Muscle of leg (tissue), 11 donors: ENCODE results near the gene KCNQ1. TPM values are rescaled to one million over a fixed set of nuclear protein-coding genes. Genes with fewer than 3 reads are reported as not detected.
A peak's percentile ranks its signal among the peaks of the same experiment; 100 is the strongest.

Experiments used
- DNase-seq: peaks from one replicate; pipeline ENCODE4 v3.0.0; 2013
- H3K27ac ChIP-seq: one replicate; pipeline ENCODE4 v1.5.1; 2013; ENCODE audit warnings: mild to moderate bottlenecking, low read length, control low read depth
- H3K27me3 ChIP-seq: one replicate; pipeline ENCODE4 v1.6.1; 2013; ENCODE audit warnings: low read length; ENCODE audit not compliant: control insufficient read depth, insufficient read depth
- H3K36me3 ChIP-seq: one replicate; pipeline ENCODE4 v1.6.1; 2013; ENCODE audit warnings: low read length; ENCODE audit not compliant: control insufficient read depth, insufficient read depth
- H3K4me1 ChIP-seq: one replicate; pipeline ENCODE4 v1.6.1; 2013; ENCODE audit warnings: low read length; ENCODE audit not compliant: control insufficient read depth, insufficient read depth
- H3K4me3 ChIP-seq: one replicate; pipeline ENCODE4 v1.5.1; 2013; ENCODE audit warnings: low read length, control low read depth
- H3K9me3 ChIP-seq: replicated peaks from 2 replicates; pipeline ENCODE4 v1.6.1; 2013; ENCODE audit warnings: low read depth, low read length; ENCODE audit not compliant: control insufficient read depth
- WGBS: methylation state at CpG from one replicate; pipeline ENCODE4 v1.1.5; 2013; ENCODE audit warnings: missing lambda C conversion rate; ENCODE audit not compliant: insufficient coverage; 5-methylcytosine and 5-hydroxymethylcytosine counted together
- polyA plus RNA-seq, 8 donors: library from polyadenylated mRNA; unstranded; fragments of 120-200 nt; gene quantifications; one replicate each; pipeline versions ENCODE4 v1.2.1 to v1.2.3, GENCODE V29; 2013; ENCODE audit warnings: inconsistent platforms in 1 of 8, low replicate concordance in 1 of 8; ENCODE audit not compliant: insufficient read length in 8 of 8, insufficient read depth in 1 of 8
- total RNA-seq: library from RNA; stranded (reverse); fragments of 120-200 nt; gene quantifications from one replicate; pipeline ENCODE4 v1.2.4, GENCODE V29; 2013

Gene KCNQ1
- total and polyA plus RNA-seq, 9 donors, result 0.84 to 4.1 (median 2.6) TPM

- Histone ChIP-seq H3K36me3 (peaks cover 5% of the 10 kb centered on the region), H3K4me1 (peaks cover 52% of the 10 kb centered on the region), H3K9me3 (peaks cover 70% of the 10 kb centered on the region), H3K27ac (no peak overlapping the region), H3K4me3 (no peak overlapping the region), H3K27me3 (no peaks in the 10 kb centered on the region)
- no CpG with 5 or more reads among the region's 8 CpGs for WGBS
- DNase-seq, result no peak
These were observed 213.0 kb downstream of the KCNQ1 start for GRCh38 chr11:2657697-2658284.

GRCh38 chr11:2660357-2660939 lies 215.6 kb downstream of the KCNQ1 start:
- WGBS, result no CpG with 5 or more reads among the region's 2 CpGs
- DNase-seq, result no peak
- peaks cover 23% of the 10 kb centered on the region for H3K36me3 ChIP-seq
- H3K27me3 ChIP-seq, result no peaks in the 10 kb centered on the region
- peaks cover 54% of the 10 kb centered on the region for H3K9me3 ChIP-seq
- no peak overlapping the region for H3K27ac ChIP-seq
- H3K4me3 ChIP-seq, result no peak overlapping the region
- peaks cover 49% of the 10 kb centered on the region for H3K4me1 ChIP-seq

- Histone ChIP-seq H3K36me3 (peaks cover 24% of the 10 kb centered on the region), H3K27ac (peak overlapping the region; percentile 62), H3K9me3 (peaks cover 50% of the 10 kb centered on the region), H3K4me3 (no peak overlapping the region), H3K27me3 (no peaks in the 10 kb centered on the region), H3K4me1 (peaks cover 51% of the 10 kb centered on the region)
- DNase-seq, result no peak
- WGBS, result 100% methylated on average over 1 of the region's 4 CpGs
These were observed 216.6 kb downstream of the KCNQ1 start for GRCh38 chr11:2661173-2662023.

- 89% methylated on average over 4 of the region's 5 CpGs for WGBS
- Histone ChIP-seq H3K36me3 (peaks cover 26% of the 10 kb centered on the region), H3K27me3 (no peaks in the 10 kb centered on the region), H3K27ac (peak overlapping the region; percentile 62), H3K4me1 (peaks cover 55% of the 10 kb centered on the region), H3K9me3 (peaks cover 45% of the 10 kb centered on the region), H3K4me3 (no peak overlapping the region)
- no peak for DNase-seq
These were observed 217.2 kb downstream of the KCNQ1 start for GRCh38 chr11:2662024-2662312.

- Histone ChIP-seq H3K4me3 (no peak overlapping the region), H3K36me3 (peaks cover 26% of the 10 kb centered on the region), H3K4me1 (peaks cover 60% of the 10 kb centered on the region), H3K9me3 (peaks cover 43% of the 10 kb centered on the region), H3K27ac (no peak overlapping the region), H3K27me3 (no peaks in the 10 kb centered on the region)
- DNase-seq, result peak; percentile 36
- 92% methylated on average over 15 of the region's 19 CpGs for WGBS
These were observed 217.9 kb downstream of the KCNQ1 start for GRCh38 chr11:2662430-2663299.

GRCh38 chr11:2663506-2663905 lies 218.7 kb downstream of the KCNQ1 start:
- Histone ChIP-seq H3K27ac (no peak overlapping the region), H3K4me3 (no peak overlapping the region), H3K9me3 (peaks cover 38% of the 10 kb centered on the region), H3K36me3 (peaks cover 28% of the 10 kb centered on the region), H3K4me1 (peaks cover 59% of the 10 kb centered on the region), H3K27me3 (no peaks in the 10 kb centered on the region)
- WGBS, result 100% methylated on average over 1 of the region's 2 CpGs
- DNase-seq, result no peak

- H3K4me1 ChIP-seq, result peaks cover 59% of the 10 kb centered on the region
- peaks cover 28% of the 10 kb centered on the region for H3K36me3 ChIP-seq
- H3K9me3 ChIP-seq, result peaks cover 33% of the 10 kb centered on the region
- H3K27ac ChIP-seq, result no peak overlapping the region
- no peak overlapping the region for H3K4me3 ChIP-seq
- H3K27me3 ChIP-seq, result no peaks in the 10 kb centered on the region
- no peak for DNase-seq
These were observed 219.1 kb downstream of the KCNQ1 start for GRCh38 chr11:2663915-2664314.

- Histone ChIP-seq H3K4me1 (peaks cover 59% of the 10 kb centered on the region), H3K27ac (no peak overlapping the region), H3K9me3 (peaks cover 31% of the 10 kb centered on the region), H3K4me3 (no peak overlapping the region), H3K36me3 (peaks cover 31% of the 10 kb centered on the region), H3K27me3 (no peaks in the 10 kb centered on the region)
- no peak for DNase-seq
- WGBS, result 100% methylated on average over 4 of the region's 9 CpGs
These were observed 219.6 kb downstream of the KCNQ1 start for GRCh38 chr11:2664376-2664775.

- Histone ChIP-seq H3K27ac (no peak overlapping the region), H3K4me3 (no peak overlapping the region), H3K9me3 (peaks cover 28% of the 10 kb centered on the region), H3K27me3 (no peaks in the 10 kb centered on the region), H3K36me3 (peaks cover 36% of the 10 kb centered on the region), H3K4me1 (peaks cover 62% of the 10 kb centered on the region)
- 81% methylated on average over 11 of the region's 14 CpGs for WGBS
- peak; percentile 80 for DNase-seq
These were observed 220.2 kb downstream of the KCNQ1 start for GRCh38 chr11:2664791-2665525.
